TTC549 (cell line): ENCODE data around the gene MED16.
"Not testable (repeated sequence)": the region's sequence is repeated elsewhere in the genome, so short reads cannot be mapped to it uniquely, and the experiment has no call there.

Experiments used
- FAIRE-seq: peaks from 2 replicates; lab custom pipeline; 2012; peaks lifted over from hg19 to GRCh38; lab: Jason Lieb, UNC

Gene MED16

GRCh38 chr19:888581-889385, 4.2 kb downstream of the MED16 start:
- FAIRE-seq = no peak

- FAIRE-seq = no peak
These were observed 5.4 kb downstream of the MED16 start for GRCh38 chr19:887599-887998.

GRCh38 chr19:887072-887471, 5.9 kb downstream of the MED16 start:
- no peak for FAIRE-seq

GRCh38 chr19:885536-886224, 7.3 kb downstream of the MED16 start:
- FAIRE-seq = no peak

GRCh38 chr19:884420-885211, 8.4 kb downstream of the MED16 start:
- FAIRE-seq = no peak

GRCh38 chr19:883661-884211, 9.3 kb downstream of the MED16 start:
- FAIRE-seq = no peak

DNA sequence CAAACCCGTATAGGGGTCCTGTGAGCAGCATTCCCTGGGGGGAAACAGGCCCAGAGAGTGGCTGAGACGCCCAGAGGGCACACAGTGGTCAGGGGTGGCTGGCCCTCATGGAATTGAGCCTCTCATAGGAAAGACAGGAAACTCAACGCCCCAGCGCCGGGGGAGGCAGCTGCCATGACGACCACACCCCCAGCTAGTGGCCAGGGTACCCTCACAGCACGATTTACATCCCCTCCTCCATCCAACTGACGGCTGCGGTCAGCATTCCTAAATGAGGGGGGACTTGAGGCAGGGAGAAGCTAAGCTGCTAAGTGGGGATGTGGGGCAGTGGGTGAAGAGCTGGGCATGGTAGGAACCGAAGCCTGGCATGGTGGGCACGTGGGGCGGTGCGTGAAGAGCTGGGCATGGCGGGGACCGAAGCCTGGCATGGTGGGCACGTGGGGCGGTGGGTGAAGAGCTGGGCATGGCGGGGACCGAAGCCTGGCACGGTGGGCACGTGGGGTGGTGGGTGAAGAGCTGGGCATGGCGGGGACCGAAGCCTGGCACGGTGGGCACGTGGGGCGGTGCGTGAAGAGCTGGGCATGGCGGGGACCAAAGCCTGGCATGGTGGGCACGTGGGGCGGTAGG, 10.0 kb downstream of the MED16 start:
- no peak for FAIRE-seq

- FAIRE-seq = no peak
These were observed 11.5 kb downstream of the MED16 start for GRCh38 chr19:881385-882071.

GRCh38 chr19:879711-880438, 13.1 kb downstream of the MED16 start:
- FAIRE-seq = no peak

DNA sequence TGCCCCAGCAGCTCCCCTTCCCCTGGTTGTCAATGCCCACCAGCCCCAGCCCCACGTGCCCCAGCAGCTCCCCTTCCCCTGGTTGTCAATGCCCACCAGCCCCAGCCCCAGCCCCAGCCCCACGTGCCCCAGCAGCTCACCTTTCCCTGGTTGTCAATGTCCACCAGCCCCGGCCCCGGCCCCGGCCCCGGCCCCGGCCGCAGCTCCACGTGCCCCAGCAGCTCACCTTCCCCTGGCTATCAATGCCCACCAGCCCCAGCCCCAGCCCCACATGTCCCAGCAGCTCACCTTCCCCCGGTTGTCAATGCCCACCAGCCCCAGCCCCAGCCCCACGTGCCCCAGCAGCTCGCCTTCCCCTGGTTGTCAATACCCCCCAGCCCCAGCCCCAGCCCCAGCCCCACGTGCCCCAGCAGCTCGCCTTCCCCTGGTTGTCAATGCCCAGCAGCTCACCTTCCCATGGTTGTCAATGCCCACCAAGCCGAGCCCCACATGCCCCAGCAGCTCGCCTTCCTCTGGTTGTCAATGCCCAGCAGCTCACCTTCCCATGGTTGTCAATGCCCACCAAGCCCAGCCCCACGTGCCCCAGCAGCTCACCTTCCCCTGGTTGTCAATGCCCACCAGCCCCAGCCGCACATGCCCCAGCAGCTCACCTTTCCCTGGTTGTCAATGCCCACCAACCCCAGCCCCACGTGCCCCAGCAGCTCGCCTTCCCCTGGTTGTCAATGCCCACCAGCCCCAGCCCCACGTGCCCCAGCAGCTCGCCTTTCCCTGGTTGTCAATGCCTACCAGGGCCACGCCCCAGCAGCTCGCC, 14.0 kb downstream of the MED16 start:
- FAIRE-seq = not testable (repeated sequence)

DNA sequence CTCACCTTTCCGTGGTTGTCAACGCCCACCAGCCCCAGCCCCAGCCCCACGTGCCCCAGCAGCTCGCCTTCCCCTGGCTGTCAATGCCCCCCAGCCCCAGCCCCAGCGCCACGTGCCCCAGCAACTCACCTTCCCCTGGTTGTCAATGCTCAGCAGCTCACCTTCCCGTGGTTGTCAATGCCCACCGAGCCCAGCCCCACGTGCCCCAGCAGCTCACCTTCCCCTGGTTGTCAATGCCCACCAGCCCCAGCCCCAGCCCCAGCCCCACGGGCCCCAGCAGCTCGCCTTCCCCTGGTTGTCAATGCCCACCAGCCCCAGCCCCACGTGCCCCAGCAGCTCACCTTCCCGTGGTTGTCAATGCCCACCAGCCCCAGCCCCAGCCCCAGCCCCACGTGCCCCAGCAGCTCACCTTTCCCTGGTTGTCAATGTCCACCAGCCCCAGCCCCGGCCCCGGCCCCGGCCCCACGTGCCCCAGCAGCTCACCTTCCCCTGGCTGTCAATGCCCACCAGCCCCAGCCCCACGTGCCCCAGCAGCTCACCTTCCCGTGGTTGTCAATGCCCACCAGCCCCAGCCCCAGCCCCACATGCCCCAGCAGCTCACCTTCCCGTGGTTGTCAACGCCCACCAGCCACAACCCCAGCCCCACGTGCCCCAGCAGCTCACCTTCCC, 14.9 kb downstream of the MED16 start:
- not testable (repeated sequence) for FAIRE-seq

DNA sequence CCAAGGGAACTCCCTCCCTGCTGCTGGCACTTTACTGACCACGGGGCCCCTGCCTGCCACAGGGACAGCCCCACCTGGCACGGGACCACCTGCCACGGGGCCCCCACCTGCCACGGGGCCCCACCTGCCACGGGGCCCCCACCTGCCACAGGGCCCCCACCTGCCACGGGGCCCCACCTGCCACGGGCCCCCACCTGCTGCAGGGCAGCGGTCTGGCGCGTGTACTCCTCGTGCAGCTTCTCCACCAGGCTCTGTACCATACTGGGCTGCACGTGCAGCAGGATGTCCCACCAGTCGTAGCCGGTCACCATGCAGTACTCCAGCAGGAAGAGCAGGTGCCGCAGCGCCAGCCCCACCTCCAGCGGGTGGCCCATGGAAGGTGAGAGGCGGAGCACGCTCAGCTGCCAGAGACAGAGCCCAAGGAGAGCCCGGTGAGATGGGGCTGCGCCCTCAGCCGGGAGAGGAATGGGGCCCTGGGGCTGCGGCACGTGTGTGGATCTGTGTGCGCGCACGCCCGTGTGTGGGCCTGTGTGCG, 16.1 kb downstream of the MED16 start:
- no peak for FAIRE-seq

DNA sequence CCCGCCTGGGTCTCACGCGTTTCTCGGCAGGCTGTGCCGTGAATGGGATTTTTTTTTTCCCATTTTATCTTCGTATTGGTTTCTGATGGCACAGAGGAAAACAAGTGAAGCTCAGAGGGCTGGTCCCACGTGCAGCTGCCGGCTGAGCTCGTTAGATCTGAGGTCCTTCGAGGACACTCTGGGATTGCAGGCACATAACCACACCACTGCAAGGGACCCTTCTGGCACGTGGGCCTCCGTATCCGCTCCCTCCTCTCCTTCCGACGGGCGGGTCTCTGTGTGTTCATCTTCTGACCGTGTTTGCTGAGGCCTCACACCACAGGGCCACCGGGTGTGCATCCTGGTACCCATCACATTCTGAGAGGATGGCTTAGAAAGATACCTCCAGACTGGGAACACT, 16.9 kb downstream of the MED16 start:
- FAIRE-seq = no peak

DNA sequence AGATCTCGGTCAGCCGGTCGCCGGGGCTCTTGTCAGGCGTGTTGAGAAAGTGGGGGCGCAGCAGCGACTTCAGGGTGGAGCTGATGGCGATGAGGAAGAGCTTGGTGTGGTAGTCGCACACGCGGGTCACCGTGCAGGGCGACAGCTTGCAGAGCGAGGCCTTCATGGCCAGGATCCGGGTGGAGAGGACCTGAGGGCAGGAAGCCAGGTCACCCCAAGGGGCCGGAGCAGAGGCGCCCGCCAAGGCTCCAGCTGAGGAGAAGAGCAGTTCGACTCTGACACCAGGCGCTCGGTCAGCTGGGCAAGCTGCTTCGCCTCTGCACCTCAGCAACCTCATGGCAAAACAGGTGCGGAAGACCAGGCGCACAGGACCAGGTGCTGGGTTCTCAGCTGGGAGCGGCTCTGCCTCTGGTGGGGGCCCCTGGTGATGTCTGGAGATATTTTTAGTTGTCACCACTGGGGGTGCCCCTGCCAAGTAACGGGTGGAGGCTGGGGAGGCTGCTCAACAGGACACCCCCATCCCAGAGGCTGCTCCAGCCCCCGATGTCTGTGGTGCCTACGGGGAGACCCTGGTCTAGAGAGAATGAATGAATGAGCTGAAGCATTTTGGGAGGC, 17.6 kb downstream of the MED16 start:
- no peak for FAIRE-seq

GRCh38 chr19:873561-874041, 19.4 kb downstream of the MED16 start:
- FAIRE-seq = no peak

GRCh38 chr19:873084-873483, 19.9 kb downstream of the MED16 start:
- FAIRE-seq = no peak

DNA sequence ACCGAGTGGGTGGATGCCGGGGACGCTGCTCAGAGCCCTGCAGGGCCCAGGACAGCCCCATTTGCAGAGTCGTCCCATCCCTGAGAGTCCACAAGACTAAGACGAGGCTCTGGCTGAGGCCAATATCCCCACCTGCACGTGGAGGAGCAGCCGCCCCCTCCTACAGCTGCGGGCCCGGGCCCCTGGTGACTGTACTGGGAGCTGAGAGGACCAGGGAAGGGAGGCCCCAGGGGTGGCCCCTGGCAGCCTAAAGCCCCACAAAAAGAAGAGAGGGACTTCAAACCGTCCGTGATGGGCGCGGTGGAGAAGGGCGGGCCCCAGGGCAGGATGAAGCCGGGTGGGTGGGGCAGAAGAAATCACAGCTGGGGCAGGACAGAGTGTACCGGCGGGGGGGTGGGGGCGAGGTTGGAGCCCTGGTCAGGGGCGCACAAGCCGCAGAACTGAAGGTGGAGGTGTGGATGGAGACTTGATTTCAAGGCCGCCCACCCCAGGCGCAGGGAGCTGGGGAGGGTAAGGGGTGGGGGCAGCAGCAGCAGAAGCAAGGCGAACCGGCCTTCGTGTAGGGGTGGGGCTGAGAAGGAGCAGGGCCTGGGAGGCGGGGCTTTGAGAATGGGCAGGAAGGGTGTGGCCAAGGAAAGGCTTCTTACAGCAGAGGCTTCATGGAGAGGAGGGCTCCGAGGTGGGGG, 20.6 kb downstream of the MED16 start:
- FAIRE-seq = no peak
